ENCODE measurements around the gene ZNF443. TPM values are rescaled to one million over a fixed set of nuclear protein-coding genes. Genes with fewer than 3 reads are reported as not detected.

Gene ZNF443
- total RNA-seq, 1 donor from 2014 or later: 7.3 TPM

DNA sequence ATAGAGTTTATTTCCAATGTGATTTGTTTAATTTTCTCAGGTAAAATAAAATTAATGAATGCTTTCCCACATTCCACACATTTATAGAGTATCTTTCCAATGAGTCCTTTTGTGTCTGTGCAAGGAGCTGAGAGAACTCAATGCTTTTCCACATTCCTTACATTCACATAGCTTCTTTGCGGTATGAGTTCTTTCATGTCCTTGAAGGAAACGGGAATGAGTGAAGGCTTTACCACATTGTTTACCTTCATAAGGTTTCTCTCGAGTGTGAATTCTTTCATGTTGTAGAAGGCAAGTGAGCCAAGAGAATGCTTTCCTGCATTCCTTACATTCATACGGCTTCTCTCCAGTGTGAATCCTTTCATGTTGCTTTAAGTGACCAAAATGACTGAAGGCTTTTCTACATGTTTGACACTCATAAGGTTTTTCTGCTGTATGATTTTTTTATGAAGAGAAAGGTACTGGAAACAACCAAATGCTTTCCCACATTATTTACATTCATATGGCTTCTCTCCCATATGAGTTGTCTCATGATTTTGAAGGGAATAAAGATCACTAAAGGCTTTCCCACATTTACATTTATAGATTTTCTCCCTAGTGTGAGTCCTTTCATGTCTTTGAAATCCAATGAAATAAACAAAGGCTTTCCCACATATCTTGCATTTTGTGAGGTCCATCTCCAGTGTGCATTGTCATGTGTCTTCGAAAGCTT, 60.9 kb downstream of the ZNF443 start:
- H3K36me3 Mint-ChIP-seq (ENCODE audit: low read depth, unreplicated experiment): peaks cover 50% of the 10 kb centered on the region
- DNase-seq (ENCODE audit: low spot score): no peak
- H3K4me1 Mint-ChIP-seq (ENCODE audit: unreplicated experiment): no peaks in the 10 kb centered on the region
- TF ChIP-seq, protein P1, sequence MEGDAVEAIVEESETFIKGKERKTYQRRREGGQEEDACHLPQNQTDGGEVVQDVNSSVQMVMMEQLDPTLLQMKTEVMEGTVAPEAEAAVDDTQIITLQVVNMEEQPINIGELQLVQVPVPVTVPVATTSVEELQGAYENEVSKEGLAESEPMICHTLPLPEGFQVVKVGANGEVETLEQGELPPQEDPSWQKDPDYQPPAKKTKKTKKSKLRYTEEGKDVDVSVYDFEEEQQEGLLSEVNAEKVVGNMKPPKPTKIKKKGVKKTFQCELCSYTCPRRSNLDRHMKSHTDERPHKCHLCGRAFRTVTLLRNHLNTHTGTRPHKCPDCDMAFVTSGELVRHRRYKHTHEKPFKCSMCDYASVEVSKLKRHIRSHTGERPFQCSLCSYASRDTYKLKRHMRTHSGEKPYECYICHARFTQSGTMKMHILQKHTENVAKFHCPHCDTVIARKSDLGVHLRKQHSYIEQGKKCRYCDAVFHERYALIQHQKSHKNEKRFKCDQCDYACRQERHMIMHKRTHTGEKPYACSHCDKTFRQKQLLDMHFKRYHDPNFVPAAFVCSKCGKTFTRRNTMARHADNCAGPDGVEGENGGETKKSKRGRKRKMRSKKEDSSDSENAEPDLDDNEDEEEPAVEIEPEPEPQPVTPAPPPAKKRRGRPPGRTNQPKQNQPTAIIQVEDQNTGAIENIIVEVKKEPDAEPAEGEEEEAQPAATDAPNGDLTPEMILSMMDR (IDR thresholded peaks at IDR 0.05; ENCODE audit: unreplicated experiment): no peak
- H3K4me3 Mint-ChIP-seq (ENCODE audit: unreplicated experiment): no peak overlapping the region
- peaks cover 39% of the 10 kb centered on the region for H3K9me3 Mint-ChIP-seq (ENCODE audit: unreplicated experiment)
- peaks cover 4% of the 10 kb centered on the region for H3K27me3 Mint-ChIP-seq (ENCODE audit: unreplicated experiment)
- H3K27ac Mint-ChIP-seq (ENCODE audit: unreplicated experiment): no peak overlapping the region

Other genes starting within 250 kb of the ZNF443 start
- 7.0 TPM for gene ZNF44, start 146.1 kb downstream of the ZNF443 start, total RNA-seq (ENCODE audit: unreplicated experiment)
- gene ZNF563, start 107.4 kb downstream of the ZNF443 start, total RNA-seq (ENCODE audit: unreplicated experiment): 1.2 TPM
- 4.0 TPM for gene ZNF442, start 75.3 kb downstream of the ZNF443 start, total RNA-seq (ENCODE audit: unreplicated experiment)
- gene ZNF799, start 39.8 kb downstream of the ZNF443 start, total RNA-seq (ENCODE audit: unreplicated experiment): 4.9 TPM
- 6.6 TPM for gene ZNF709, start 43.8 kb upstream of the ZNF443 start, total RNA-seq (ENCODE audit: unreplicated experiment)
- gene ZNF564, start 110.5 kb upstream of the ZNF443 start, total RNA-seq (ENCODE audit: unreplicated experiment): 18.8 TPM
- gene ZNF490, start 169.8 kb upstream of the ZNF443 start, total RNA-seq (ENCODE audit: unreplicated experiment): 11.9 TPM
- 29.3 TPM for gene ZNF791, start 169.9 kb upstream of the ZNF443 start, total RNA-seq (ENCODE audit: unreplicated experiment)
- gene MAN2B1, start 225.7 kb upstream of the ZNF443 start, total RNA-seq (ENCODE audit: unreplicated experiment): 98.4 TPM
- 13.2 TPM for gene WDR83, start 225.8 kb upstream of the ZNF443 start, total RNA-seq (ENCODE audit: unreplicated experiment)
- 55.3 TPM for gene DHPS, start 240.9 kb upstream of the ZNF443 start, total RNA-seq (ENCODE audit: unreplicated experiment)
- gene GNG14, start 247.0 kb upstream of the ZNF443 start, total RNA-seq (ENCODE audit: unreplicated experiment): not detected